Non-pigmented ciliary epithelial cell (primary cell): ENCODE measurements around the gene SERPINA9.

ENCODE experiments used
- DNase-seq: peaks from one replicate; pipeline ENCODE4 v3.0.0-alpha.2; 2010; ENCODE audit warnings: low read depth

The SERPINA9 gene

DNA sequence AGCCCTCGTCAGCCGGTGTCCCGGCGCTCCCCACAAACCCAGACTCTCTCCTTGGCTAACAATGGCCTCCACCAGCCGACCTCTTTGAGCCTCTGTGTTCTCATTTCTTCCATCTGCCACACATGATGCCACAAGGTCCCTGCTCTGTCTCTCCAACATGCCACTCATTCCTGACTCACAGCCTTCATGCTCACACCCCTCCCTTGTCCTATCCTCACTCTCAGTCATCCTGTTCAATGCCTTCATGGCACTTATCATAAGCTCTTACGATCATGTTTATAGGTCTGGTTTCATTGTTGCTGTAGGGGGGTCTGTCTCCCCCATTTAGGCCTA, 13.8 kb downstream of the SERPINA9 start:
- DNase-seq, result no peak

DNA sequence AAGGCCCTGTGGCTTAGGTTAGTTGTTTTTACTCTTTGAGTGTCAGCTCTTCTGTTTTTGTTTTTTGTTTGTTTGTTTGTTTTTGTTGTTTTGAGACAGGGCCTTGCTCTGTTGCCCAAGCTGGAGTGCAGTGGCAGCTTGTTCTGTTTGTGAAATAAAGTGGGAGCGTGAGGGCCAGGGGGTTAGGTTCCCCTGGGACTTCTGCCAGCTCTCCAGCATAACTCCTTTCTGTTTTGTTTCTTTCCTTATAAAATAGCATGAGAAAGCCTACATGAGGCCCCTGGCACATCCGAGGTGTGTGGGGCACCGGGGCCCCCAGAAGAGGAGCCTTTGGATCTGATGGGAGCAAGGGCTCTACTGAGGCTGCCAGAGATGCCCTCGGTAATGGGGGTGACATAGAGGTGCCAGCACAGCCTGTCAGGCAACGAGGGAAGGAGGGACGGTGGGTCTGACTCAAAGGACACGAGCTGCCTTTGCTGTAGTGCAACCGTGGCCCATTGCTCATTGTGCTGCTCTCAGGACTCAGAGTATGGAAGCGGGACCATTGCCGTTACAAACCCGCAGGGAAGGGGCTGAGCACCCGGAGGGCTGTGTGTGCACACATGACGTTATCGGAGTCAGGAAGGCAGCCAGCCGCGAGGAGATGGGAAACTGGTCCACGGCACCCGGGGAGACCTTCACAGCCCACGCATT, 14.3 kb downstream of the SERPINA9 start:
- no peak for DNase-seq

DNA sequence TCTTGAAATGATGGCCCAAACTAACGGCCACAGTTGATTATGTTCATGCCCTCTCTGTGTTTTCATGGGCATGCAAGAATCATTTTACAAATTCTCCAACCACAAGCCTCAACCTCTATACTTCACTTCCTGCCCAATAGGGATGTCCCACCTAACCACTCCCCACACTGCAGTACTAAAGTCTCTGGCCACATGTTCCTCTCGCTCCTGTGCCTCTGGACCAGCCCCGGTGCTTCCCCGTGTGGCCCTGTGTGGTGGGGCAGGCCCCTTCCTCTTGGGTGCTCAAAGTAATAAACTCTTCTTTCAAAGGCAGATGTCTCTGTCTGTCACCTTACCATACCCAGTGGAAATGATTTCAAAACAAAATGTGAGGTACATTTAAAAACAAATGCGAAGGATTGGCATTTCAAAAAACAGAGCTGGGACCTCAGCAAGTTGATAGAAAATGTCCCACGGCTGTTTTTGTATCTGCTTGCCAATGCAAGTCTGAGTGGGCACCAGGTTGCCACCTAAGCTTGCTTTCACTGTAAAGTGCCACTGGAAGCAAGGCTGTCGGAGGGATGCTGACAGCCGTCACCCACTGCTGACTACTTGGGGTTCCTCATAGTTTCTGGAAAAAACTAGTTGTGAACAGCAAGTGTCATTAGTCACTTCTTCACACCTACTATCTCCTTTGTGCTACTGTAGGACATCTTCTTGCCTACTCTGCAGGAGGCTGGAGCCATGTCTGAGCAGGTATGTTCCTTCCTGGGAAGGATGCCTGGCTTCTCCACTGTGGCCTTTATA, 15.2 kb downstream of the SERPINA9 start:
- no peak for DNase-seq

DNA sequence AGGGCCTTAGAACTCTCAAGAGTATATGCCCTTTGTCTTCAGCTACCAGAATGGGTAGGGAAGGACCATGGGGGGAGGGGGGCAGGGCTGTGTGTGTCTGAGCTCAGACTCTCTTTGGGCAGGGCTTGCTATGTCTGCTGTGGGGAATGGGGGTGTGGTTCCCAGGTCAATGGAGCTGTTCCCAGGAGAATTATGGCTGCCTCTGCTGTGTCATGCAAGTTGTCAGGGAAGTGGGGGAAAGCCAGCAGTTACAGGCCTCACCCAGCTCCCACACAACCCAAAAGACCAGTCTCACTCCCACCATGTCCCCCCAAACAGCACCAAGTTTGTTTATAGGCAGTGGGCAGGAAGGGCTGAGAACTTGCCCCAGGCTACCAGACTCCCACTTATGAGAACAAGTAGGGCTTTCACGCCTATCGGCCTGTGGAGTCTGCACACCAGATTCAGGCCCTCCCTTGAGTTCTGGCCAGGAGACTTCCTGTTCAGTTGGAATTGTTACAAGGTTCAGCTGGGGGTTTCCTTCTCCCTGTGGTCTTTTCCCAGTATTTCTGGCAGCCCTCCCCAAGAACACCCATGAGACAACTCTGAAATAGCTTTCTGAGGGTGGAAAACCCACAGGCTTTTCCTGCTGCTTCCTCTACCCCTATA, 17.3 kb downstream of the SERPINA9 start:
- no peak for DNase-seq

DNA sequence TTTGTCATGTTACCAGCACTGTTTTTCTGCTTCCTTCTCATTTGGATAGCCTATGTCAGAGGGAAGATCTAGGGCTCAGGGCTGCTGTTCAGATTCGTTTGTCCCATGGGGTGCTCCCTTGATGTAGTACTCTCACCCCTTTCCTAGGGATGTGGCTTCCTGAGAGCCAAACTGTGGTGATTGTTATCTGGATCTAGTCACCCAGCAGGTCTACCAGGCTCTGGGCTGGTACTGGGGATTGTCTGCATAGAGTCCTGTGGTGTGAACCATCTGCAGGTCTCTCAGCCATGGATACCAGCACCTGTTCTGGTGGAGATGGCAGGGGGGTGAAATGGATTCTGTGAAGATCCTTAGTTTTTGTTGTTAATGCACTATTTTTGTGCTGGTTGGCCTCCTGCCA, 17.9 kb downstream of the SERPINA9 start:
- DNase-seq, result no peak

DNA sequence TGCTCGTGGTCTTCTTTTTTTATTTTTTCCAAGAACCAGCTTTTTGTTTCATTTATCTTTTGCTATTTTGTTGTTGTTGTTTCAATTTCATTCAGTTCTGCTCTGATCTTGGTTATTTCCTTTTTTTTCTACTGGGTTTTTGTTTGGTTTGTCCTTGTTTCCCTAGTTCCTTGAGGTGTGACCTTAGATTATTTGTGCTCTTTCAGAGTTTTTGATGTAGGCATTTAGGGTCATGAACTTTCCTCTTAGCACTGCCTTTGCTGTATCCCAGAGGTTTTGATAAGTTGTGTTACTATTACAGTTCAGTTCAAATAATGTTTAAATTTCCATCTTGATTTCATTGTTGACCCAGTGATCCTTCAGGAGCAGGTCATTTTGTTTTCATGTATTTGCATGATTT, 20.1 kb downstream of the SERPINA9 start:
- DNase-seq, result no peak

DNA sequence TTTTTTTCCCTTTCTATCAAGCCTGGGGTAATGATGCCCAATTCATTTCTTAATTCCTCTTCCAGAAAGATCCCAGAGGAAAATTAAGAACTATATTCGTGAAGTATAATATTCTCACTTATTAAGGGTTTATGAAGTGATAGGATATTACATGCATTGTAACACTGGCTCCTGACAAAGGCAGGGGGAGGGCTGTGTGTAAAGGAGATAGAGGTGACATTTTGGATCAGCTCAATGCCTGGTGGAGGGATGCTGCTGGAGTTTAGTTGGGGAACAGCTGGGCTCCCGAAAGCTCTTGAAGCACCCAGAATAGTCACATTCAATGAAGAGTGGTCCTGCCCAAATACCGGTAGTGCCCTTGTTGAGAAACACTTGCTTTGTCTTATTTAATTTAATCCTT, 24.2 kb downstream of the SERPINA9 start:
- DNase-seq, result no peak

DNA sequence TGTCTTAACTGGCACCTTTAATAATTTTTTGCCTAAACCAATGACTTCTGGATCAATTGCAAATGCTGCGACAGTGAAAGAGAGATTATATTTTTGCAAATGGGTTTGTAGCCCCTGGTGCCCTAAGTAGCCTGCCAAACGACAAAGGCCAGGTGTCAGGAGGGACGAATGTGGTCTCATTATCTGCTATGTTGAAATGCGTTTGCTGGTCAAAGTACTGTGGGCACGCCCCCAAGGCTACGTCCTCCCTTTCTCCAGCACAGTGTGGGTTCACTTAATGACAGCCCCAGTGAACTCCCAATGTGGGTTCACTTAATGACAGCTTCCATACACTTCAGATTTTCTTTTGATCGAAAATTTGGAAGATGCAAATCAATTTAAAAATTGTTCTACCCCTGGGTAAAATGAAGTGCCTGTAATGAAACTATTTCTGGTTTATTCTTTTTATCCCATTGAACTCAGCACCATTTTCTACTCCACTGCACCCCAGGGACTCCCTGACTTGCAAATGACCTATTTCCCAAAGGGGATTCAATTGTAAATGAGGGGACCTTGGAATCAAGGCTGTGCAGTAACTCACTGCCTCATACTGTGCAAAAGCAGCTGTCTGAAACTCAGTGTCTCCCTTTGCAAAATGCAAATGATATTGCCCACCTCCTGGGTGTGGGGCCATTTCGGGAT, 24.8 kb downstream of the SERPINA9 start:
- no peak for DNase-seq

DNA sequence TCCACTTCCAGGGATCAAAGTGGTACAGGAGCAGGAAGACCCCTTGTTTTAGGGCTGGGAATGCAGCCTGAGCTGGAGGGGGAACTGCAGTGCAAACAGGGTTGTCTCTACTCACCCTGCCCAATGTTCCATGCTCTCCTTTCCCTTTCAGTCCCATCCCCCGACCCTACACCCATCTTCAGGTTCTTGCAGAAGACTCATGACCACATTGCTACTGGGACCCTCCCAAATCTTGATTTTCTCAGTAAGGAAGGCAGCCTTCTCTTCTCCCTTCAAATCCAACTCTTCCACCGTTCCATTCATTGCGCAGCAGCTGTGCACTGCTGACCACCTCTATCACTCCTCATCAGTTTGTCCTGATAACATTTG, 25.3 kb downstream of the SERPINA9 start:
- no peak for DNase-seq

DNA sequence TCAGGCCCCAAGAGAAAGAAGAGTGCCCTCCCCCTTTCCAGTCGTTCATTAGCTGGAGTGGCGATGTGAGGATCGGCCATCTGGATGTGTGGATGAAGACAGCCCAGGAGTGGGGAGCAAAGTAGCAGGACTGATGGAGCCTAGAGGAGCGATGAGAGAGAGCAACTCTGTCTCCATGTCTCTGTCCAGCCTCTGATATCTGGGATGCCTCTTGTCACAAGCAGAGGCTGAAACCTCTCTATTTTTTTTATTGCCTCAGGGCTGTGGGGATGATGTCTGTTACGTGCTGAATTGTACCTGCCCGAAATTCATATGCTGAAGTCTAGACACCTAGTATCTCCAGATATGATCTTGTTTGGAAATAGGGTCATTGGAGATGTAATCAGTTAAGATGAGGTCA, 26.1 kb downstream of the SERPINA9 start:
- DNase-seq, result no peak

DNA sequence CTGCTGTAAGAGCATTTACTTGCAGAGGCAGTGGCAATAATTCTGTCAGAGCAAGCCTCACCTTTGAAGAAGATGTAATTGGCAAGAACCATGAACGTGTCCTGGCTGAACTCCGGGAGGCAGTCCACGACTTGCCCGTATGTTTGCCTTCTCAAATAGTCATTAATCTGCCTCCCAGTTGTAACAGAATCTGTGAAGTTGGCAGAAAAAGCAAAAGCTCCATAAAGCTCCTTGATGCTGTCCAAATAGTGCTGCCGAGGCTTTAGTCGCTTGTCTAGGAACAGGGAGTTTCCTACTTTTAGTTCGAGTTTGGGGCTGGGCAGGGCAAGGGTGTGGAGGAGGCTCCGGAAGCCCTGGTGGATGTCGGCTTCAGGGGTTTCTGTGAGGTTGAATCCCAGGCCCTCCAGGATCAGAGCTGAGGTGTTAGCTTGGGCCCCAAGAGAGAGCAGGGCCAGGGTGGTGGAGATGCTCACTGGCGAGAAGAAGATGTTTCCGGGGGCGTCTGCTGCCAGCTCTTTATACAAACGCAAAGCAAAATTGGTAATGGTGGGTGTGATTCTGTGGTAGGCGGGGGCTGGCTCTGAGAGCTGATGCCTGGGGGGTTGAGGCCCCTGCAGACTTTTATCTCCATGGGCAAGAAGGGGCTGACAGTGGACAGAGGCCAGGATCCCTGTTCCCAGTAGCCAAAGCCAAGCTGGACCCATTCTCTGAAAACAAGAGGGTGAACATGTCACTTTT, 27.8 kb downstream of the SERPINA9 start:
- DNase-seq, result no peak

DNA sequence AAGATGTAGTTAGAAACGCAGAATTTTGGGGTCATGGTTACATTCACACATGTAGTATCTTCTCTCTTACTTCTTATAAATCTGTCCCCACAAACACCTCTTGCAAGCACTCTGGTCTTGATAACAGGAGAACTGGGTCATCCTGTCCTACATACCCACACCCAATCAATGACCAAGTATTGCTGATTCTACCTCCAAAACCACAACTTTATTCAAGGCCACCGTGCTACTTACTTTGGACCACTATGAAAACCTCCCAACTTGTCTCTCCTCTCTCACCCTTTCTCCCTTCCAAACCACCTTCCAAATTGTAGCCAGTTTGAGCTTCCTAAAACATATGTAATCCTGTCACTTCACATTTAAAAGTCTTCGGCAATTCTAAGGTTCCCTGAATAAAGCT, 28.8 kb downstream of the SERPINA9 start:
- DNase-seq, result no peak

DNA sequence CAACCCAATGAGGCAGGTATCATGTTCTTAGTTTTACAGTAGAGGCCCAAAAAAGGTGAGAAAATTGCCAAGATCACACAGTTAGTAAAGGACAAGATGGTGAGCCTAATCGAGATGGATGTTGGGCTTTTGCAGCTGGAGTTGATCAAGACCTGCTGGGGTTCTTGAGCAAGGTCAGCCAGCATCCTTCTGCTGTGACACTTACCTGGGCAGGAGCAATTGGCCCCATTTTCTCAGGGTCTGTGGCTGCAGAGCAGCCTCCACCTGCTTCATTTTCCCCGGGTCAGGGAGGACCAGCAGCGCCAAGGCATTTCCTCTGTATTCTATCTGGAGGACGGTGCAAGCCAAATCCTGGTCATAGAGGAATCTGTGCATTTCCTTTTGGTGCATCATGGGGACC, 29.9 kb downstream of the SERPINA9 start:
- DNase-seq, result no peak

DNA sequence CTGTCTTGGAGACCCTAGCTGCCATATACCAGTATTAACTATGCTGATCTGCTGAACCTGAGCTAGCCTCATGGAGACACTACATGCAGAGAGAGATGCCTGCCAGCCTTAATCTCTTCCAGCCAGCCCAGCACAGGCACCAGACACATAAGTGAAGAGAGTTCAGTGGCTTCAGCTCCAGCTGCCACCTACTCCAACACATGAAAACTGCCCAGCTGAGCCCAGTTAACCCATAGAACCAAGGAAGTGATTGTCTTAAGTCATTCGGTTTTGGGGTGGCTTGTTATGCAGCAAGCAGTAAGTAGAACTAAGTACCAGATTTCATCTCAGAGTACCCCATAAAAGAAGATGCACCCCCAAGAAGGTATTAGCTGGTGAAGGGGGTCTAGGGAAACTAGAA, 31.0 kb downstream of the SERPINA9 start:
- DNase-seq, result no peak

DNA sequence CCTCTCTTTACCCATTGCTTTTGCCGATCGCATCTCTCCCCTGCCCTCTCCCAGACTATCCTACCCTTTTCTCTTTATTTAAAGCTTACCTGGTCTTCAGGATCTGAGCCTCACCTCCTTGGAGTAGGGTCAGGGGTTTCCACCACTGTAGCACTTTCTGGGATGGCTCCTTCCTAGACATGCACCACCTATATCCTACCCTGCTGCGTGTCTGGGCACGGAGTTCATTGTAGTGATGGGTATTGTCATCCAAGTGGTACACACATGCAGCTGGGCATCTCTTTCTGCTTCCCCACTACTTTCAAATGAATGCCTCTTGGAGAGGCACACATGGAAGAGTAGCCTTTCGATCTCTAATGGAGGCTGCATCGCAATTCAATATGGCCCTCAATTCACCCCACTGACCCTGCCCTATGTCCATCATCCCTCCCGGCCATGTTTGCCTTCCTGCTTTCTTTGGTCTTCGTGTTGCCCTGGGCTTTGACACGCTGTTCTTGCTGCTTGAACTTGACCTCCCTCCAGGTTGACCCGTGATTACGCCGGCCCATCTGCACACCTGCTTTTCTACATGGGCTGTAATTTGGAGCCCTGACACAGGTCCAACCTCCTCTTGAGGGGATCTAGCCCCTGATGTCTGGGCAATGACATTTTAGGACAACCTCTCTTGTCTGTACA, 34.3 kb downstream of the SERPINA9 start:
- DNase-seq, result no peak

DNA sequence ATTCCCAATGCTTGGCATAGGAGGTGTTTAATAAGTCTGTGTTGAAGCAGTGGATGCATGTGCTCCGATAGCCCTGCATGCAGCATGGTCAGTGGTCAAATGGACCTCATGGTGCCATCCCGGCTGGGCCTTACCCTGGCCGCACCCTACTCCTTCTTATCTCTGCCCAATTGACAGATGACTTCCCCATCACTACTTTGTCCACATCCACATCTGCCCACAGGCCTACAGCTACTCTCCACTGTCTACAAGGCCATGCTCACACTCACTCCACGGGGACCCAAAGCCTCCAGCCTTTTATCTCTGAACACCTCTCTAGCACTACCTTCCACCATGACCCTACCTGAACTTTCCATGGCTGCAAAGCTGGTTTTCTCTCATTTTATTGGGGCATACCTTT, 34.9 kb downstream of the SERPINA9 start:
- DNase-seq, result no peak

DNA sequence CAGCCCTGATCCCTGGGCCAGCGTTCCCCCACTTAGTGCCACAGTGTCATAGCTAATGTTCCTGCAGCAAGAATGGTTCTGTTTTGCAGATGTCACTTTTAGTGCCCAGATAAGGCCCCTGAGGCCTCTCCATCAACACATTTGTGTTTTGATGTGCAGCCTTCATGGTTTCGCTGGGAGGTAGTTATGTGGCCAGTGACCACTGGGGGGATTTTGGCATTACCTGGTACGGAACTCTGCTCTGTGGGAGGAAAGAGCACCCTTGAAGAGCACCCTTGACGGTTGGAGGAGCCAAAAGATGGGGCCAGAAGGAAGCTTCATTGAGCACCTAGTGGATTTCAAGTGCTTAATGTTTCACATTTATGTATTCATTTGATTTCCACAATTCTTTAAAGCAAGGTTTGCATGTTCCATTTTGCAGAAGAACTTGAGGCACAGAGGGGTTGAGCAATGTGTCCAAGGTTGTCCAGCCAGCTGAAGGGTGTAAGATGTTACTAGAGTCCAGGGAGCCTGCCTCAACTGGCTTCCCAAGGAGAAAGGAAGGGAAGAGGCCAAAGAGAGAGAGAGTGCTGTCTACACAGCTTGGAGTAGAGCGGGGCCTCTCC, 36.4 kb downstream of the SERPINA9 start:
- no peak for DNase-seq

DNA sequence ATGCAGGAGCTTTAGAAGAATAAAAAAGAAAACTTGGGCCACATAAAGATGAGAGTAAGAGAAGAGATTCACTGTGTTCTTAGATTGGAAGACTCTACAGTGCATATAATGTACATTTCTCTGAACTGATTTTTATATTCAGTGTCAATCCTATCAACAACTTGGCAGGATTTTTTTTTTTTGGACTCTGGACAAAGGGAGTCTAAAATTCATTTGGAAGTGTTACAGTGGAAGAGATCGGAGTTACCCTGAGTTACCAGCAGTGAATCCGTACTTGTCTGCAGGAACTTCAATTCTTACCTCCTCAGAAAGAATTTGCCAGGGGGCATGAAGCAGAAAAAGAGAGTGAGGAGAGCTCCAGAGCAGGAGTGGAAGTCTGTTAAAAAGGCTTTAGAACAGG, 47.4 kb downstream of the SERPINA9 start:
- no peak for DNase-seq

DNA sequence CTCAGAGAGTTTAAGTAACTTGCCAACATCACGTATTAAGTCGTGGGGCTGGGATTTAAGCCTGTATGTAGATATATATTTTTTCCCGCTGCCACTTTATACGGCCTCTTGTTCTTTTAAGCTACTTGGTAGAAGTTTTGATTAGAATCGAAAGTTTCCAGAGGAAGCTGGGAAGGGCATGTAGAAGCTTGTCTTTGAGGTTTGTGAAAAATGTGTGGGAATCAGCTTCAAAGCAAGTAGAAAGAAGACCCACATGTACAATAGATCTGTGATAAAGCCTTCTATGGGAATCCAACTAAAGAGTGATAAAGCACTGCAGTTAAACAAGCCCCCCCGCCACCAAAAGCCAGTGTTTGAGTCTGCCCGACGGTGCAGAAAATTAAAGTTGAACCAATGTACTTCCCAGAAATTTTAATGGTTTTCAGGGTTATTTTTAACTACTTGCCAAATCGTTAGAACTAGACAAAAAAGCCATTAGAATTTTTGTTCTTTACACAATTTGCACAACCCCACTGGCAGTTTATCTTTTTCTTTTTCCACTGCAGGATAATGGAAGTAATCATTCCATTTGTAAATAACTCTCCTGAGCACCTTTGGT, 48.9 kb downstream of the SERPINA9 start:
- no peak for DNase-seq

DNA sequence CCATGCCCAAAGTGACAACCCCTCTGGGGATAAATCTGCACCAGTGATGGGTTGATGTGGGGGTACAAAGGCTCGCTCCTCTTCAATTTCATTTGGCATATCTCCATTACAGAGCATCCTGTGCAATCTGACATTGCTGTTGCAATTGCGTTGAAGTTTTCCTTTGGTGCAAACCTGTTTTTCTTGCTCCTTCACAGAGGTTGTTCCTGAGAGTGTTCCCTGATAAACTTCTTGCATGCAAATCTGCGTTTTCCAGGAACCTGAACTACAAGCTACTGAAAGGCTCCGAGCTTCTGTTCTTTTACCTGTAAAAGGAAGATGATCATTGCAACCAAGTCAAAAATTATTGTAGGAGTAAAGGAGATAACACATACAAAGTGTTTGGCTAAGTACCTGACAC, 49.5 kb downstream of the SERPINA9 start:
- no peak for DNase-seq

DNA sequence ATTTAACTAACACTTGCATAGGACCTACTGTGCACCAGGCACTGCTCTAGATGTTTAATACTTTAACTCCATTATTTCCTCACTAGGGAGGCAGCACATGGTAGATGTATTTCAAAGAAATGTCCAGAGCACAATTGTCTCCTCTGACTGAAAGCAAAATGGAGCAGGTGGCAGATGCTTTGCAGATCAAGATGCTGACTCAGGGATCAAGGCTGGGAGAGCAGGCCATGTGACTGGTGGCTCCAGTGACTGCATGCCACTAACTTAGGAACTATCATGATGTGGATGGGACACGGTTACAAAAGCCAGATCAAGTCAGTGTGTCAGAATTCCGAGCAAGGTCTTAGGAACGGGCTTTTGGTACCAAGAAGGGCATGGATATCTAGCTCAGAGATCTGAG, 51.6 kb downstream of the SERPINA9 start:
- DNase-seq, result no peak
